OCI-LY7 (cell line): ENCODE data around the gene PRR7. TPM values are rescaled to one million over a fixed set of nuclear protein-coding genes. Genes with fewer than 3 reads are reported as not detected.
A peak's percentile ranks its signal among the peaks of the same experiment; 100 is the strongest.

ENCODE experiments used
- BruUV-seq: library from RNA; stranded (reverse); fragments of 400-500 nt; replicated peaks from 2 replicates; lab custom pipeline; 2021; lab: Mats Ljungman, UMichigan
- CTCF ChIA-PET: fragments of 300-600 bp; sonication (Branson Sonifier 250); formaldehyde crosslinking; loops from one replicate; lab custom pipeline; 2022; ENCODE audit warnings: antibody characterized with exemption; ENCODE audit not compliant: unreplicated experiment; lab: Charles Lee
- POLR2A ChIA-PET: fragments of 300-600 bp; sonication (Branson Sonifier 250); formaldehyde crosslinking; loops from one replicate; lab custom pipeline; 2022; ENCODE audit warnings: antibody characterized with exemption; lab: Charles Lee
- DNase-seq: peaks from one replicate; pipeline ENCODE4 v3.0.0-alpha.2; 2015; ENCODE audit warnings: low spot score
- H2AFZ ChIP-seq: fragments of 200-600 bp; sonication (generic), shearing (Covaris generic); 2 replicates; pipeline ENCODE4 v1.6.1; 2014; ENCODE audit warnings: mild to moderate bottlenecking, antibody characterized with exemption, low read length, moderate library complexity
- H3K27ac ChIP-seq: fragments of 200-600 bp; sonication (generic); 2 replicates; pipeline ENCODE4 v1.5.1; 2014; ENCODE audit warnings: mixed run types, low read depth, mild to moderate bottlenecking, moderate library complexity, low read length, inconsistent platforms; ENCODE audit not compliant: poor library complexity, severe bottlenecking
- H3K36me3 ChIP-seq: fragments of 200-600 bp; sonication (generic); 2 replicates; pipeline ENCODE4 v1.6.1; 2014; ENCODE audit warnings: mild to moderate bottlenecking, antibody characterized with exemption, low read length, moderate library complexity, mixed read lengths; ENCODE audit not compliant: insufficient read depth
- H3K4me1 ChIP-seq: fragments of 200-600 bp; sonication (generic); 2 replicates; pipeline ENCODE4 v1.5.1; 2014; ENCODE audit warnings: mild to moderate bottlenecking, low read length; ENCODE audit not compliant: insufficient read depth, poor library complexity, severe bottlenecking
- H3K4me2 ChIP-seq: fragments of 200-600 bp; sonication (generic); 2 replicates; pipeline ENCODE4 v1.6.1; 2014; ENCODE audit warnings: mild to moderate bottlenecking, low read length
- H3K4me3 ChIP-seq: fragments of 200-600 bp; sonication (generic); 2 replicates; pipeline ENCODE4 v1.5.1; 2014; ENCODE audit warnings: mild to moderate bottlenecking, low read depth, low read length; ENCODE audit not compliant: poor library complexity, severe bottlenecking
- H3K79me2 ChIP-seq: fragments of 200-600 bp; sonication (generic); 2 replicates; pipeline ENCODE4 v1.6.1; 2016; ENCODE audit warnings: low read depth, mild to moderate bottlenecking, low read length, moderate library complexity, mixed read lengths; ENCODE audit not compliant: insufficient read depth
- H3K9me2 ChIP-seq: fragments of 200-600 bp; sonication (generic); 2 replicates; pipeline ENCODE4 v1.6.1; 2016; ENCODE audit warnings: mild to moderate bottlenecking, low read length, mixed read lengths; ENCODE audit not compliant: insufficient read depth
- H3K9me3 ChIP-seq: fragments of 200-600 bp; sonication (generic); 2 replicates; pipeline ENCODE4 v1.6.1; 2014; ENCODE audit warnings: mild to moderate bottlenecking, mixed run types, low read length, mixed read lengths
- H4K20me1 ChIP-seq: fragments of 200-600 bp; sonication (generic); 2 replicates; pipeline ENCODE4 v1.6.1; 2014; ENCODE audit warnings: mild to moderate bottlenecking, antibody characterized with exemption, low read length, moderate library complexity, mixed read lengths; ENCODE audit not compliant: insufficient read depth
- CTCF ChIP-seq: fragments of 200-600 bp; sonication (generic); conservative IDR thresholded peaks from 2 replicates; pipeline ENCODE4 v1.5.1; 2014; ENCODE audit warnings: mild to moderate bottlenecking, antibody characterized with exemption, low read length, moderate library complexity, mixed read lengths
- EZH2phosphoT487 ChIP-seq: fragments of 200-600 bp; sonication (generic); IDR thresholded peaks from 2 replicates; pipeline ENCODE4 v1.6.1; 2018; ENCODE audit warnings: low read depth, borderline replicate concordance, mild to moderate bottlenecking, mixed run types, antibody characterized with exemption, low read length, moderate library complexity, mixed read lengths
- intact Hi-C: fragments of 100-400 bp; cut with micrococcal nuclease; formaldehyde crosslinking; loops from one replicate; pipeline ENCODE4 v1.10.0; 2022; ENCODE audit not compliant: unreplicated experiment
- total RNA-seq, 2 experiments: library from RNA; depleted of rRNA in 1 of 2; stranded (reverse); fragments of >200 nt in 1 of 2; shearing (Covaris generic) in 1 of 2; gene quantifications; 2 replicates each; pipeline ENCODE4 v1.2.3, GENCODE V29; 2014 to 2022

Gene PRR7
- total RNA-seq, 2 experiments from 2014 or later = 12.8 to 13.6 TPM

GRCh38 chr5:177399997-177400868 lies 46.4 kb upstream of the PRR7 start, which contains the start of gene PFN3:
Gene PFN3, minus strand, starts transcription at chr5:177400661. Its CDS starts 85 bp downstream, at chr5:177400576.
- H3K9me2 ChIP-seq = no peaks in the 10 kb centered on the region
- ChIA-PET CTCF (no interaction called here), POLR2A (no interaction called here)
- no peaks in the 10 kb centered on the region for H3K36me3 ChIP-seq
- intact Hi-C loops = loop anchor here (10.0 kb wide), 1 partner anchor 195 kb away; the partner anchor contains the start of gene TMED9
- TF ChIP-seq CTCF (no peak), EZH2phosphoT487 (no peak)
- no TSS peak for BruUV-seq
- no peak for DNase-seq
- no peak within 1 kb of the TSS for H3K27ac ChIP-seq
- H3K79me2 ChIP-seq = no peaks in the 10 kb centered on the region
- H3K4me3 ChIP-seq = no peak within 1 kb of the TSS
- H3K9me3 ChIP-seq = no peaks in the 10 kb centered on the region
- H3K4me2 ChIP-seq = no peak within 1 kb of the TSS
- no peak within 1 kb of the TSS for H2AFZ ChIP-seq
- no peaks in the 10 kb centered on the region for H4K20me1 ChIP-seq
- H3K4me1 ChIP-seq = peaks cover 18% of the 10 kb centered on the region

GRCh38 chr5:177402271-177403043 lies 44.2 kb upstream of the PRR7 start:
- Histone ChIP-seq H3K4me3 (no peak overlapping the region), H3K27ac (no peak overlapping the region), H2AFZ (no peak overlapping the region), H4K20me1 (no peaks in the 10 kb centered on the region), H3K4me1 (peaks cover 18% of the 10 kb centered on the region), H3K9me3 (no peaks in the 10 kb centered on the region), H3K9me2 (no peaks in the 10 kb centered on the region), H3K79me2 (no peaks in the 10 kb centered on the region), H3K36me3 (no peaks in the 10 kb centered on the region), H3K4me2 (peak overlapping the region; percentile 73)
- no TSS peak for BruUV-seq
- DNase-seq = no peak
- TF ChIP-seq CTCF (no peak), EZH2phosphoT487 (no peak)
- intact Hi-C loops = loop anchor here (1.0 to 10.0 kb wide), 2 partner anchors 24 to 192 kb away; partner anchors contain the start of genes GRK6 and TMED9
- ChIA-PET CTCF (interaction anchor here (0.6 to 3.5 kb wide), 9 partner anchors 10 to 118 kb away, joined by 3 to 25 read pairs (median 7); partner anchors contain the start of gene GRK6), POLR2A (interaction anchor here (0.8 to 2.6 kb wide), 2 partner anchors 27 to 55 kb away, joined by 4 to 10 read pairs; no protein-coding TSS in a partner anchor)
